Measurements from ENCODE around the gene CARS1.

CARS1 gene

DNA sequence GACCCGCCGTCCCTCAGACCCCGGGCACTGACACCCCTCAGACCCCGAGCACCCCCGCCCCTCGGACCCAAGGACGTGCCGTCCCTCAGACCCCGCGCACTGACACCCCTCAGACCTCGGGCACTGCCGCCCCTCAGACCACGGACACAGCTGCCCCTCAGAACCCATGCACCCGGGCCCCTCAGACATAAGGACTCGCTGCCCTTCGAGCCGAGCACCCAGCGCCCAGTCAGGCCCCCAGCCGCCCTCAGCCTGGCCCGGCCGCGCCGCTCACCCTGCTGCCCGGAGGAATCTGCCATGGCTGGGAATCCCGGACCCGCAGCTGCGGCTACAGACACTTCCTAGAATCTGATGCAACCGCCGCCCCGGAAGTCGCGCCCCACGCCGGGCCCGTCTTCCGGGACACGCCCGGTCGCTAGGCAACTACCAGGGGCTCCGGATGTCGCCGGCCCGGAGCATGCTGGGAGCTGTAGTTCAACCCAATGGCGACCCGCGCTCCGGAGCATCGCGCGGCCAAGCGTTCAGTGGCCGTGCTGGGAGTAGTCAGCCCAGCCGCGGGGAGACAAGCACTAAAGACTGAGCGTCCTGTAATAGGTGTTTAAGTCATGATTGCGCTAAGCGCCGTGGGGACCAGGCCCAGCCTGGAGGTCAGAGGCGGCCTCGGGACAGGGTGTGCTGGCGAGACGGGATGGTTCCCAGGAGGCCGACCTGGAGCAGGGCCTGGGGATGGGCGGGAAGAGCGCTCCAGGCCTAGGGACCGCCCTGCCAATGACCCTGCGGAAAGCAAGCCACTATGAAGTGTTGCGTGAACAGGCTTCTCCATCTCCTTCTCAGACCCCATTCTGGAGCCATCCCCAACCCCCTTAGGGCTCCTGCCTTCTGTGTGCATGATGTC lies at the start of gene CARS1:
Gene CARS1, minus strand, starts transcription at position 355 of the 895 bp plus-strand sequence. Its CDS starts 56 bp downstream, at position 299.
- DNase-seq, result peak; percentile 91

DNA sequence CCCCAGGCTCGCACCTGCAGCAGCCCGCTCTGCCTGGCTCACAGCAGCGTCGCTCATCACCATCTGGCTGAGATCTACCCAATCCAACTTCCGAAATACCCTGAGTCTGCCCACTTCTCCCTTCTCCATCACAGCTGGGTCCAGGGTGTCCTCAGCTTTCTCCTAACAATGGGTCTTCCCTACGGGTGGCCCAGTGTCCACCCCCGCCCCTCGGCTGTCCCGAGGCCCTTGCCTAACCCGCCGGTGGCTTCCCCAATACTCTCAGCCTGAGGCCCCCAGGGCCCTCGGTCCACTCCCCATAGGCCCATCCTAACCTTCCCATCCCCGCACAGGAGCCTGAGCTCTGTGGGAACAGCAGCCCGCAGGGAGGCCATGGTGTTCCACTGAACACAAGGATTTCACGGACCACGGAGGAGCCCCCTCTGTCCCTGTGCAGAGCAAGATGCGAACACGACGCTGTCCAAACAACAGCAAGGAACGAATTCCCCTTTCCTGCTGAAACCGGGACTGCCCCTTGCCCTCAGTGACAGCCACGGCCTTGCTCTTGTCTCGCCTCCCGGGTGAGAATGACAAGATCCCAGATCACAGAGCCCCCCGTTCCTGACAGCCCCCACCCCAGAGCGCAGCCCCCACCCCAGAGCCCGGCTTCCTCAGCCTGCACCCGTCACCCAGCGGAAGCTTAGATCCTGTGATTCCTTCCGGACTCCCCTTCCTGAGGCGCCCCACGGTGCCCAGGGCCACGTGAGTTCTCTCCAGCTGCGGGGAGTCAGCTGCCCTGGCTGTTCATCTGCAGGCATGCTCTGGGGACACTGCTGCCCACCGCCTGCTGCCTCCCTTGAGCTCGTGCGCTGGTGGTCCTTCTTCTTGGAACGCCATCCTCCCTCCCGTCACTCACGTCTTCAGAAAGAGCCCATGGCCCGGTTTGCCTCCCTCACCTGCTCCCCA lies 48.8 kb upstream of the CARS1 start:
- peak; percentile 29 for DNase-seq

DNA sequence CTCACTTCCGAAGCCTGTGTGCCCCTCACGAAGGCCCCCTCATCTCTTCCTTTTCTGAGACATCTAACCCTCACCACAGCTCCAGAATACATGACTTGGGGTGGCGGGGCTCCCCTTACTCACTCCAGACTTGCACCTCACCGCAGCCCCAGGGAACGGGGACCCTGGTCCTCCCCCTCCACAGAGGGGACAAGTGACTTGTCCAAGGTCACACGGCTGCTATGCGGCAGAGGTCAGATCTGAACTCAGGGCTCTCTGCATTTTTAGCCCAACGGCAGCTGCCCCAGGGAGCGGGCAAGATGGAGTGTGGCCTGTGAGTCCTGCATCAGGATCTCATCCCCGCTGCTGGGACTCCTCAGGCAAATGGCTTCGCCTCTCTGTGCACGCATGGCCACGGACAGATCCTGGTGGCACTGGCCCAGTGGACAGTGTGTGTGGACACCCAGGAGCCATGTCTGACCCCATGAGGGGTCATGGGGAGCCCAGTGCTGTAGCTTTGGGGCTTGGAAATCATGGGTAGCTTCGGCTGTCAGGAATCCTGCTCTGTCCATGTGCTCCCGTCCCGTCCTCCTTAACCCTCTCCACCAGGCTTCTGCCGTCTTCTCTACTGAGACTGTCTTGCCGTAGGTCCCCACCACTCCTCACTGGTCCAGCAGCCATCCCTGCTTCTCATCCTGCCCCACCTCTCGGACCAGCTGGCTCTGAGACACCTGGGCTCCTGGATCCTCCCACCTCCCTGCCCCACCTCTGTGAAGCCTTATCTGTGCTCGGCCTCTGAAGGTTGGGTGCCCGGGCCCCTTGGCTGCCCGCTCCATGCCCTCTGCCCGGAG lies 48.0 kb upstream of the CARS1 start:
- DNase-seq, result no peak

DNA sequence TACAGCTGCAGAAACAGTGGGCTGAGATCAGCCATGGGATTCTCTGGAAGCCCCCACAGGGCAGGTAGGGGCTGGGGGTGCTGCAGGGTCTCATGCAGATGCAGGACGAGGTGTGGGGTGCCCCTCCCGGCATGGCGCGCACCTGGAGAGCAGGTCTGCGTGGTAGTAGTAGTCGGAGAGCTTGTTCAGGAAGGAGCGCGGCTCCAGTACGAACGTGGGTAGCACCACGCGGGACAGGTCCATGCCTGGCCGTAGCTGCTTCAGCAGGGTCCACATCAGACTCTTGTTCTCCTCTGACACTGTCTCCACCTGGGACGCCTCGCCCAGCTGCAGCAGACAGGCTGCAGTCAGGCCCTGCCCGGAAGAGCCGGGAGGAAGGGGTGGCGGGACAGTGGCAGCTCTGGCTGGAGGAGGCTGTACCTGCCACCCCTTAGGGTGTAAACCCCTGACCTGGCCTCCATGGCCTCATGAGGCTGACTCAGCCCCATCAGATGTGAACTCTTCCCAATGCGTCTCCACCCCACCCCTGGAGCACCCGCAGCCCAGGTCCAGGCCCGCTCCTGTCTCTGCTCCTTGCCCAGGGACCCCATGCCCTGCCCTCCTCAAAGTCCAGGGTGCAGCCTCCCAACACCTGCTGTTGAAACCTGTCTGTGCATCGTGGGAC lies 47.0 kb upstream of the CARS1 start:
- DNase-seq, result no peak

DNA sequence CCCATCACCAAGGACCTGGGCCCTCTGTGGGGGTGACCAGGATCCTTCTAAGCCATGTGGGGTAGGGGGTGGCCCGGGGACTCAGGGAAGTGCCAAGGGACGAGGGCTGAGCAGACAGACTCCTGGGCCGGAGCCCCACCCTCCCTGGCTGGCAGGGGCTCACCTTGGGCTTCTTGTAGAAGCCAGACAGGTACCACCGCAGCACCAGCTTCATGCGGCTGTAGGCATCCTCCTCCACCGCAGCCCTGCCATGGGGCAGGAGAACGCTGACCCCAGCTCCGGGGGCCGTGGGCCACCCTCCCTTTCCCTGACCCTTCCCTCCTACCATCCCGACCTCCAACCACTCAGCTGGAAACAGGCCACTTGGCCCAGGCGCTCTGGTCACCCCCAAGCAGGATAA lies 45.9 kb upstream of the CARS1 start:
- no peak for DNase-seq

DNA sequence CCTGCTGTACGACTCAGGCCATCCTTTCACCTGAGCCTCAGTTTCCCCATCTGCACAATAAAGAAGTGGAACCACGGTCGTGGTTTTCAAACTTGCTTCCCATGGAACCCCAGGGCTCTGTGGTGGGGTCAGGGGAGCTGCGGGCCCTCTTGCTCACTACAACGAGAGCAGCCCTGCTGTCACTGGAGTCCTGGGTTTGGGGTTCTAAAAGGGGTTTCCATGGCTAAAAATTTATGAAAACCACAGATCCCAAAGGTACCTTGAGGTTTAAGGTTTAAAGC lies 45.4 kb upstream of the CARS1 start:
- no peak for DNase-seq

DNA sequence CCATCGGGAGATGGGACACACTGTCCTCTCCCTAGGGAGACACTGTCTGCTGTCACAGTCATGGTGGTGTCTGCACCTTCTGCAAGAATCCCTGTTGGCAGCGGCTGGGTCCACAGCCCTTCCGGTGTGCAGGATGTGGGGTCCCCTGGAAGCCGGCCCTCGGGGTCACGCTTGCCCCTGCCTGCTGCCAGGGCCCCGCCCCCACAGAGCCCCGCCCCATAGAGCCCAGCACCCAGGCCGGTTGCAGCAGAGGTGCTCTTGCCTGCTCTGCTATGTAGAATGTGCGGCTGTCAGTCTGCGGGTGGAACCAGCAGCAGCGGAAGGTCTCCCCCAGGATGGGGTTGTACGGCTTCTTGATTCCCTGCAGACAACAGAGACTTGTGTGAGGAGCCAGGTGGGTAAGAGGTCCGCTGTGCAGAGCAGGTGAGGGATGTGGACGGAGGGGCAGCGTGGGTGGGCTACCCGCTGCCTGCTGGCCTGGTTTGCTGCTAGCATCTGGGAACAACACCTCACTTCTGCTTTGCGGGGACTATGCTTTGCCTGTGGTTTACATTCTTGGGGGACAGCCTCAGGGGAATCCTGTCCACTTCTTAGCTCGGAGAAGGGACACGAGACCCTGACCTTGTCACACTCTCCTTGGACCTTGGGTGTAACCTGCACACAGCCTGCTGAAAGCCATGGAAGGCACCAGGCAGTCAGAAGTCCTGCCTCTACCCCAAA lies 44.9 kb upstream of the CARS1 start:
- DNase-seq, result no peak

DNA sequence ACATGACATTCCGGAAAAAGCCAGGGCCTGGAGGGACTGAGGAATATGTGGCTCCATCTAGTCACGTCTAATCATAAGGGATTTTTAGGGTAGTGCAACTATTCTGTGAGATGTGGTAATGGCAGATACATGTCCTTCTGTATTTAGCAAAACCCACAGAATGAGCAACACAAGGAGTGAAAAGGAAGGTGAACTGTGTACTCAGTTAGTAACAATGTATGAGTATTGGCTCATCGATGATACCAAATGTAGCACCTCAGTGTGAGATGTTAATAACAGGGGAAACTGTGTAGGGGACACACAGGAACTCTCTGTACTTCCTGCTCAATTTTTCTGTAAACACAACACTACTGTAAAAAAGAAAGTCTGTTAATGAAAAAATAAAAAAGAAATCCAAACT lies 42.0 kb upstream of the CARS1 start:
- DNase-seq, result no peak

DNA sequence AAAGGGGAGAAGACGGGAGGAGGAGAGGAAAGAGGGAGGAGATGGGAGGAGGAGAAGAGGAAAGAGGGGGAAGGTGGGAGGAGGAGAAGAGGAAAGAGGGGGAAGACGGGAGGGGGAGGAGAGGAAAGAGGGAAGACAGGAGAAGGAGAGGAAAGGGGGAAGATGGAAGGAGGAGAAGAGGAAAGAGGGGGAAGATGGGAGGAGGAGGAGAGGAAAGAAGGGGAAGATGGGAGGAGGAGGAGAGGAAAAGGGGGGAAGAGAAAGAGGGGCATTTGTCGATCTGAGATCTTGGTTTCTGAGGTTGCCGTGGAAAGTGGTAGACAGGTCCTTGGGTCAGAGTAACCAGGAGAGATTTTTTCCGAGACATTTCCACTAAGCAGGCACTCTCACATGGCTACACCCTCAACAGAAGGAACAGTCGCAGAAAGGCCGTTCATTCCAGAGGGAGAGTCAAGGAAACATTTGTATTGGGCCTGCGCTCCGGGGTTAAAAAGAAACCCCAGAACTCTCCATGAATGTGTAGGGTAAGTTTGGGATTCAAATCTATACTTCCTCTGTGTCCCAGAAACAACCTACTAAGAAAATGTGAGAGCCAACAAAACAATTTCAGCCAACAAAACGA lies 39.8 kb upstream of the CARS1 start:
- DNase-seq, result no peak

DNA sequence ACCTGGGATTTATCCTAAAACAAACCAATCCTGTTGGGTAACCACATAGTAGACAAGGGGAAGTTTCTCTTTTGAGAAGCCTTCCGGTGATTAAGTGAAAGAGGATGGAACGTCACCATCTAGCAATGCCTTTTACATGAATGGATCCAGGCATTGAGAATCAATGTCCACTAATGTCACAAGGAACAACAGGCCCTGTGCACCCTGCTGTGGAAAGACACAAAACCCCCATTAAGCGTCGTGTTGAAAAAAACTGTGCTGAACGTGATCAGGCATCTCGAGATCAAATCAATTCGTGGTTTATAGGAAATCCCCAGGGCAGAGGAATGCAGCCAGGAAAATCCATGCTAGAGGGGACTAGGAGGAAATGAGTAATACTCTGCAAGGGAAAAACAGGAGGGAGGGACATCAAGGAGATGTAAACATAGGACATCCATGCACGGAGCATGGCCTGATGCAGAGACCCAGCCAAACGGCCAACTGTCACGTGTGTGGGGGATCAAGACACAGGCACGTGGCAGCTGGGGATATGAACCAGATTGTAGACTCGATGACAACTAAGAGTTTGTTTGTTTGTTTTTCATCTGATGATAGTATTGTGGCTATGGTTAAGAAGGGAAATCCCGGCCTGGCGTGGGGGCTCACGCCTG lies 38.6 kb upstream of the CARS1 start:
- no peak for DNase-seq

DNA sequence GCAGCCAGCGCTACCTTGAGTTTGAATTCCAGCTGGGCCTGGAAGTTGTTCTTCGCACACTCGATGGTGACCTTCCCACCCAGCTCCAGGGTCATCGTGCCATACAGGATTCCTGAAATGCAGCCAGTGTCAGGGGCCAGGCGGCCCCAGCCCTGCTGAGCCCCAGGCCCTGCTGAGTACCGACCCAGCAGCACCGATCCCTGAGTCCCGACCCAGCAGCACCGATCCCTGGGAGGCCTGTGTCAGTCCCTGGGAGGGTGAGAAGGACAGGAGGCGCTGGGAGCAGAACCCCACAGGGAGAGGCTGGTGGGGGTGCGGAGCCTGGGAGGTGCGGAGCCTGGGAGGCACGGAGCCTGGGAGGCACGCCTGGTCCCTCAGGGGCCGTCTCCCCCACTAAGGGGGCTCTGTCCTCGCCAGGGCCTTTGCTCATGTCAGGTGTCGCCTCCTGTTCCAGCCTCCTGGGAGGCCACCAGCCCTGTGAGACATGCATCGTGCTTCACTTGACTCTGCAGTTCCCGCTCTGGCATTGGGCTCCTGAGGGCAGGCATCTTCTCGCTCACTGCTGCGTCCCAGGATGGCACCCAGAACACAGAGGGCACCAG lies 37.1 kb upstream of the CARS1 start:
- DNase-seq, result no peak

DNA sequence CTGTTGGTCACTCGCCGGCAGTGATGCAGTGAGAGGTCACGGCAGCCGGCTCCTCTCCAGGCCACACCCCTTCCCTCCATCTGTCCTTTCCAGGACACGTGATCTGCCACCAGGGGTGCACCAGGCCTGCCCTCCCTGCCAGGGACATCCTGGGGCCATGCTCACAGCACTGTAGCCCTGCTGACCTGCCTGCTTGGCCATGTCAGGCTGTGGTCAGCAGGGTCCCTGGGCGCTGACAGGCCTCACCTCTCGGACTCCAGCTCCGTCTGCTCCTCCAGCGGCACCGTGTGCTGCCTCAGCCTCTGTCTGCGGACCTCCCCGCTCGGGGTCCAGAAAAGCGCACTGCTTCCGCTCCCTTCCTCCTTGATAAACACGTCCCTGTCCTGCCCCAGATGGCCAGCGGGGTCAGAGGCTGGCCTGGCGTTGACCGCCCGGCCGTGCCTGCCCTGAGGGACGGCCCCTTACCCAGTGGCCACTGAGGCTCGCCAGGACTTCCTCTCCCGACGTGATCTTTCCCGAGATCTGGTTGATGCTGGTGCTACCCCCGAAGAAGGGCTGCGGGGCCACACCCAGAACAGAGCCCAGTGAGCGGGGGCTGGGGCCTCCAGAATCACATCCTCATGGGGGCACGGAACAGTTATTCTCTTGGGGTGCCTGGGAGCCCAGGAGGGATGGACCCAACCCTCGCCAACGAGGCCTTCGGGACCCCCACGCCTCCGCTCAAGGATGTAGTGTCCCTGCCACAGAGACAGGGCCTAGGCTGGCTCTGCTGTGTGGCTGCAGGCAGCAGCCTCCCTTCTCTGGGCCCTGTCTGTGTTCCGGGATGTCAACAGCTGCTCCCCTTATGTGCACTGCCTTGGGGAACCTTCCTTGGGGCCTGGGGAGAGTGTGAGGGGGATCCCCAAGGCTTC lies 36.3 kb upstream of the CARS1 start:
- peak; percentile 10 for DNase-seq

DNA sequence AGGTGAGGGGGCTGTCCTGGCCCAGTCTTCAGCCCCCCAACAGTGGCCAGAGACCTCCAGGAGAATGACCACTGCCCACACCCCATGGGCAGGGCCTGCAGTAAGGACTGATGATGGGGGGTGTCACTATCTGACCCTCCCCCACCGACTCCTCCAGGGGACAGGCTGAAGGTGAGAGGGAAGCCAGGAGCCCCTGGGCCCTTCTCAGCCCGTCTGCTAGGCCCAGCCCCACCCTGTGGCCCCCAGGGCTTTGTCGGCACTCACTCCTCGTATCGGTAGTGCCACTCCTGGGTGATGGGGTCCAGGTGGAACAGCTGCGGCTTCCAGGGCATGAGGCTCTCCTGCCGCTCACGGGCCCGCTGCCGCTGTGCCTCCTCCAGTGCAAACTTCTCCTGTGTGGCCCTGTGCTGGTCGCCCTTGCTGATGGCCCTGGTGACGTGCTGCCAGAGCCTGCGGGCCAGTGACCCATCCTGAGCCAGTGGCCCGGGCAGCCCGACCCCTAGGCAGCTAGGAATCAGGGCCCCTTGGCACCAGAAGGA lies 35.4 kb upstream of the CARS1 start:
- DNase-seq, result no peak

DNA sequence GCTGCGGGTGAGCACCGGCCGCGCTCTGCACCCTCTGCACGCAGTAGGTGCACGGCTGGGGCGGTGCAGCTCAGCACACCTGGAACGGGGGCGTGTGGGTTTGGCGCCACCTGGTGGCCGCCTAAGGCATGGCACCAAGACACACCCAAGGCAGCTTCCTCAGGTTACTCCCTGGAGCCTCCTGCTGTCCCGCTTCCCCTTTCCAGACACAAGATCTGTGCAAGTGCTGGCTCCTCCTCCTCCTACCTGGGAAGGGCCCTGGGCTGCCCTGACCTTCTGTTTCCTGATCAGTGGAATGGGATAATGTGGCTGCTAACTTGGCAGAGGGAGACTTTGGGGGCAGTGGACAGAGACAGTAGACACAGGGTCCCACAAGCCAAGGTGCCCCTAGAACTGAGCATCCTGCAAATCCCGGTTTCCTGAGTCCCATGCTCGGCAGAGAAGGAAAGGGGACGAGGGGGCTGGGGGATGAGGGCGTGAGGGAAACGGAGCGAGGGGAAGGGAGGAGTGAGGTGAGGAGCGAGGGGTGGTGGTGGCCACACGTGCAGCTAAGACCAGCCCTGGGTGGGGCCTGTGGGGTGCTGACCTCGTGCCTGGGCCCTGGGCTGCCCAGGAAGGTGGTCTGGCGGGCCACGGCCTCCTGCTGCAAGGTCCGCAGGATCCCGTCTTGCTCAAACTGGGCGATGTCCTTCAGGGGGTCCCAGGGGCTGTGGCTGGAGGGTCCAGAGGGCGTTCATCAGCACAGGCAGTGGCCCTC lies 34.8 kb upstream of the CARS1 start:
- peak; percentile 63 for DNase-seq

DNA sequence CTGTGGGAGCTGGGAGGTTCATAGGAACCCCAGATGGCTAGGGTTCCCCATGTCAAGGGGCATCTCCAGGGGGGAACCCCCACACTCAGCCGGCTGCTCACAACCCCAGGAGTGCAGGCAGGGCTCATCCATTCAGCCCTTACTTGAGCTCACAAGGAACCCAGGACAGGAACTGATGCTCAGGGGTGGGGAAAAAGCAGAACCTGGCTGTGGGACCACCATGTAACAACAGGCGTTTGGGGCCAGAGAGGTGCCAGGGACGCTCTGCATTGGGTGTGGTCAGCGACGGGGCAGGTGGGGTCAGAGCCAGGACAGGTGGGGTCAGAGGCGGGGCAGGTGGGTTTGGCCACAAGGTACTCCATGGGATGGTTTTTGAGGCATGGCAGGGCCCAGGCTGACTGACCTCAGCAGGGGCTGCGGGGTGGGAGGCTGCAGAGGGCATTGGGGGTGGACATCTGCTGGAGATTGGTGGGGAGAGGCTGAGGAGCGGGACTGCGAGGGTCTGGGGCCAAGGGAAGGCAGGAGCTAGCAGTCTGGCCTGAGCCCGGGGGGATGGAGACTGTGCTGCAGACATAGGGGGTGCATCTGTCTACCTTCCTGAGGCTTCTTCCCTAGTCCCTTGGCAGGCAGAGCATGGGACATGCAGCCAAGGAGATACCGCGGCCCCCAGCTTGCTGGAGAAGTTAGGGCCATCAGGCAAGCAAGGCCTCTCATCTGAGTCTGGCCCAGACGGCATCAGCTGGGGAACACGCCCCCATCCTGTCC lies 34.0 kb upstream of the CARS1 start:
- no peak for DNase-seq

DNA sequence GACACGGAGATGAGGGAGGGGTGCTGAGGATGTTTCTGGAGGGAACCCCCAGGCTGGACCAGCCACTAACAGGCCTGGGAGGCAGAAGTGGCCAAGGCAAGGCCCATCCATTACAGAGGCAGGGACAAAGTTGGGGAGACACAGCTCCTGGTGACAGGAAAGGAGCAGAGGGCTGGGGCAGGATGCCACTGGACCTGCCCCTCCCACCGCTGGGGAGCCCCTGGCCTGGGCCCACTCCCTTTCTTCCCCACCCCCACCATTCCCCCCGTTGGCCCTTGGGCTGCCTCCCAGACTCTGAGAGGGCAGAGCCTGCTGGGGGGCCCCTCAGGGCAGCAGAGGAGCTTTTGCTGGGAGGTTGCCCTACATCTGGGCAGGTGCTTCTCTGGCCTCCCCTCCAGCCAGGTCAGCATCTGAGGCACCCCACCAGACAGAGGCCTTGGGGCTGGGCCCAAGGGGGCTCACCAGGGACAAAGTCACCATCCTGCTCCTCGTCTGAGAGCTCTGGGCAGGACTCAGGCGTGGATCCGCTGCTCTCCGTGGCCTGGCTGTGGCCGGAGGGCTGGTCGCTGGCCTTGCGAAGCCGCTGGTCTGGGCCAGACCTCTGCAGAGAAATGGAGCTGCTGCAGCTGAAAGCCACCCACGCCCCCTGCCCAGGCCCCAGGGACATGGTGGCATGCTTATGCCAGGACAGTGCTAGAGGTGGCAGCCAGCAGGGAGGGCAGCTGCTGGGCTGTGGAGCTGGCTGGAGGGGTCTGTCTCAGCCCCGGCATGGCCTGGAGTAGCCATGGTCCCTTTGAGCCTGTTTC lies 33.1 kb upstream of the CARS1 start:
- no peak for DNase-seq
